ENCODE results near the gene LRRC45. TPM values are rescaled to one million over a fixed set of nuclear protein-coding genes. Genes with fewer than 3 reads are reported as not detected.

Gene LRRC45
- total RNA-seq, 1 donor from 2014 or later, result 8.2 TPM

- H3K27ac Mint-ChIP-seq (ENCODE audit: unreplicated experiment), result no peak overlapping the region
- no peaks in the 10 kb centered on the region for H3K27me3 Mint-ChIP-seq (ENCODE audit: low read depth)
- peaks cover 8% of the 10 kb centered on the region for H3K4me1 Mint-ChIP-seq (ENCODE audit: low read depth)
- no peak for TF ChIP-seq CTCF (IDR thresholded peaks at IDR 0.05)
- no peaks in the 10 kb centered on the region for H3K9me3 Mint-ChIP-seq (ENCODE audit: low read depth)
- no peak overlapping the region for H3K4me3 Mint-ChIP-seq (ENCODE audit: unreplicated experiment)
- H3K36me3 Mint-ChIP-seq (ENCODE audit: low read depth), result no peaks in the 10 kb centered on the region
- no peak for DNase-seq (ENCODE audit: low spot score)
Measured at GRCh38 chr17:82039695-82040299, 16.7 kb downstream of the LRRC45 start.

GRCh38 chr17:82041144-82041814 lies 18.2 kb downstream of the LRRC45 start:
- TF ChIP-seq CTCF (IDR thresholded peaks at IDR 0.05), result no peak
- H3K4me3 Mint-ChIP-seq (ENCODE audit: unreplicated experiment), result no peak overlapping the region
- DNase-seq (ENCODE audit: low spot score), result no peak
- H3K9me3 Mint-ChIP-seq (ENCODE audit: low read depth), result no peaks in the 10 kb centered on the region
- H3K27ac Mint-ChIP-seq (ENCODE audit: unreplicated experiment), result peak overlapping the region; percentile 8
- peaks cover 8% of the 10 kb centered on the region for H3K4me1 Mint-ChIP-seq (ENCODE audit: low read depth)
- no peaks in the 10 kb centered on the region for H3K36me3 Mint-ChIP-seq (ENCODE audit: low read depth)
- H3K27me3 Mint-ChIP-seq (ENCODE audit: low read depth), result no peaks in the 10 kb centered on the region

GRCh38 chr17:82042649-82043048 lies 19.5 kb downstream of the LRRC45 start:
- no peak for TF ChIP-seq CTCF (IDR thresholded peaks at IDR 0.05)
- Mint-ChIP-seq H3K27me3 (ENCODE audit: low read depth) (no peaks in the 10 kb centered on the region), H3K27ac (ENCODE audit: unreplicated experiment) (no peak overlapping the region), H3K4me3 (ENCODE audit: unreplicated experiment) (no peak overlapping the region), H3K9me3 (ENCODE audit: low read depth) (no peaks in the 10 kb centered on the region), H3K36me3 (ENCODE audit: low read depth) (peaks cover 9% of the 10 kb centered on the region), H3K4me1 (ENCODE audit: low read depth) (peaks cover 4% of the 10 kb centered on the region)
- DNase-seq (ENCODE audit: low spot score), result no peak

- no peak for TF ChIP-seq CTCF (IDR thresholded peaks at IDR 0.05)
- H3K27ac Mint-ChIP-seq (ENCODE audit: unreplicated experiment), result no peak overlapping the region
- H3K4me3 Mint-ChIP-seq (ENCODE audit: unreplicated experiment), result no peak overlapping the region
- DNase-seq (ENCODE audit: low spot score), result no peak
- H3K9me3 Mint-ChIP-seq (ENCODE audit: low read depth), result no peaks in the 10 kb centered on the region
- H3K36me3 Mint-ChIP-seq (ENCODE audit: low read depth), result peaks cover 10% of the 10 kb centered on the region
- no peaks in the 10 kb centered on the region for H3K4me1 Mint-ChIP-seq (ENCODE audit: low read depth)
- H3K27me3 Mint-ChIP-seq (ENCODE audit: low read depth), result no peaks in the 10 kb centered on the region
Measured at GRCh38 chr17:82043507-82043906, 20.4 kb downstream of the LRRC45 start.

GRCh38 chr17:82045936-82046484 lies 22.9 kb downstream of the LRRC45 start:
- H3K36me3 Mint-ChIP-seq (ENCODE audit: low read depth), result peaks cover 10% of the 10 kb centered on the region
- no peak for TF ChIP-seq CTCF (IDR thresholded peaks at IDR 0.05)
- no peak overlapping the region for H3K4me3 Mint-ChIP-seq (ENCODE audit: unreplicated experiment)
- H3K9me3 Mint-ChIP-seq (ENCODE audit: low read depth), result no peaks in the 10 kb centered on the region
- DNase-seq (ENCODE audit: low spot score), result no peak
- H3K27me3 Mint-ChIP-seq (ENCODE audit: low read depth), result no peaks in the 10 kb centered on the region
- H3K27ac Mint-ChIP-seq (ENCODE audit: unreplicated experiment), result no peak overlapping the region
- H3K4me1 Mint-ChIP-seq (ENCODE audit: low read depth), result peaks cover 7% of the 10 kb centered on the region
